Nephron progenitor cell (in vitro differentiated cells): ENCODE results near the gene ZNF90.

ENCODE experiments used
- DNase-seq: peaks from one replicate; pipeline ENCODE4 v3.0.0; 2021
- H3K27ac Mint-ChIP-seq: 2 replicates; pipeline ENCODE4 v1.8.0; 2021; ENCODE audit warnings: mild to moderate bottlenecking, moderate library complexity, mixed read lengths
- H3K27me3 Mint-ChIP-seq: 2 replicates; pipeline ENCODE4 v1.8.0; 2021; ENCODE audit warnings: mild to moderate bottlenecking, low read depth, mixed read lengths; ENCODE audit not compliant: poor library complexity
- H3K36me3 Mint-ChIP-seq: 2 replicates; pipeline ENCODE4 v1.8.0; 2021; ENCODE audit warnings: low read depth, mixed read lengths
- H3K4me1 Mint-ChIP-seq: 2 replicates; pipeline ENCODE4 v1.8.0; 2021; ENCODE audit warnings: mixed read lengths
- H3K4me3 Mint-ChIP-seq: 2 replicates; pipeline ENCODE4 v1.8.0; 2021; ENCODE audit warnings: mild to moderate bottlenecking, moderate library complexity, mixed read lengths
- H3K9me3 Mint-ChIP-seq: 2 replicates; pipeline ENCODE4 v1.8.0; 2021; ENCODE audit warnings: mild to moderate bottlenecking, moderate library complexity, mixed read lengths
- TF ChIP-seq, protein P1 (sequence below): fragments of 200-600 bp; sonication (generic); IDR thresholded peaks from 2 replicates; pipeline ENCODE4 v1.5.0; 2021; ENCODE audit warnings: antibody characterized with exemption

ZNF90 gene

DNA sequence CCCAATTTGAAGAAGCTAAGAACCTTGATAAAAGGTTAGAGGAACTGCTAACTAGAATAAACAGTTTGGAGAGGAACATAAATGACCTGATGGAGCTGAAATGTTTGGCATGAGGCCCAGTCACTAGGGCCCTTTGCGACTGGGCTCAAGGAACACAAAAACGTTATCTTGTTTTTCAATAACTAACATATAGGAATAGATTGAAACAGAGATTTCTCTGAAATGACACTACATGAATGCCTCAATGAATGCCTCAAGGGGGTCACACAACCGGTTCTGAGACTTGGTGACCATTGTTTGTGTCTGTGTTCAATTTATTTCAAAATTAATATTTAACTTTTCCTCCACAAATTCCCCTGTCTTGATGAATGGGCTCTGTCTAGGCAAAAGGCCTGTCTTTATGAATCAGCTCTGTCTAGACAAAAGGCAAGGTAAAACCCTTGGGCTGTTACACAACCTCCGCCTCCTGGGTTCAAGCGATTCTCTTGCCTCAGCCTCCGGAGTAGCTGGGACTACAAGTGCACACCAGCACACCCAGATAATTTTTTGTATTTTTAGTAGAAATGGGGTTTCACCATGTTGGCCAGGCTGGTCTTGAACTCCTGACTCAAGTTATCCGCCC, 88.3 kb downstream of the ZNF90 start:
- Mint-ChIP-seq H3K9me3 (peaks cover 85% of the 10 kb centered on the region), H3K27ac (no peak overlapping the region), H3K27me3 (peaks cover 11% of the 10 kb centered on the region), H3K4me3 (no peak overlapping the region), H3K36me3 (peaks cover 72% of the 10 kb centered on the region), H3K4me1 (no peaks in the 10 kb centered on the region)
- TF ChIP-seq, protein P1, sequence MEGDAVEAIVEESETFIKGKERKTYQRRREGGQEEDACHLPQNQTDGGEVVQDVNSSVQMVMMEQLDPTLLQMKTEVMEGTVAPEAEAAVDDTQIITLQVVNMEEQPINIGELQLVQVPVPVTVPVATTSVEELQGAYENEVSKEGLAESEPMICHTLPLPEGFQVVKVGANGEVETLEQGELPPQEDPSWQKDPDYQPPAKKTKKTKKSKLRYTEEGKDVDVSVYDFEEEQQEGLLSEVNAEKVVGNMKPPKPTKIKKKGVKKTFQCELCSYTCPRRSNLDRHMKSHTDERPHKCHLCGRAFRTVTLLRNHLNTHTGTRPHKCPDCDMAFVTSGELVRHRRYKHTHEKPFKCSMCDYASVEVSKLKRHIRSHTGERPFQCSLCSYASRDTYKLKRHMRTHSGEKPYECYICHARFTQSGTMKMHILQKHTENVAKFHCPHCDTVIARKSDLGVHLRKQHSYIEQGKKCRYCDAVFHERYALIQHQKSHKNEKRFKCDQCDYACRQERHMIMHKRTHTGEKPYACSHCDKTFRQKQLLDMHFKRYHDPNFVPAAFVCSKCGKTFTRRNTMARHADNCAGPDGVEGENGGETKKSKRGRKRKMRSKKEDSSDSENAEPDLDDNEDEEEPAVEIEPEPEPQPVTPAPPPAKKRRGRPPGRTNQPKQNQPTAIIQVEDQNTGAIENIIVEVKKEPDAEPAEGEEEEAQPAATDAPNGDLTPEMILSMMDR, result no peak
- no peak for DNase-seq

DNA sequence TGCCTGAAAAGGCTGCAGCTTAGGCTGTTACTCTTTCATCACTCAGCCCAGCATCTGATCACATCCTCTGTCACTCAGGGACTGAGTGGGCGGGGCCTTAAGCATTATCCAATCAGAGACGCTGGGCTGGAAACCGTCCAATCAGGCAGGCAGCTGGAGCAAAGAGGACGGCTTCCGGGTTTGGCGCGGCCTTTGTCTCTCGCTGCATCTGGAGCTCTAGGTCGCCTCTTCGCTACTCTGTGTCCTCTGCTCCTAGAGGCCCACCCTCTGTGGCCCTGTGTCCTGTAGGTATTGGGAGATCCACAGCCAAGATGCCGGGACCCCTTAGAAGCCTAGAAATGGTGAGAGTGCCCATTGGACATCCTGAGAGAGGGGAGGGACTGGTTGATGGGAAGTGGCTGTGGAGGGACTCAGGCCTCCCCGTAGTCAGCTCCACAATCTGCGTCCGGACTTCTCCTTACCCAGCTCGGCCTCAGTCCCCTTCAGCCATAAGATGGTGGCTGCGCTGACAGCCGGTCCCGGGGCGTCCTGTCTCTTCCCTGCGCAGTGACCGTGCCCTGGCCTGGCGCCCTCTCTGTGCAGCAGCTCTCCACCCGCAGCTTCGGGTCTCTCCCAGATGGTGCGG, 89.3 kb downstream of the ZNF90 start, which contains the start of gene ZNF486:
Gene ZNF486 (plus strand): TSS at position 195 of the 625 bp plus-strand sequence. CDS start 117 bp downstream, at position 312.
- TF ChIP-seq, protein P1, result no peak
- Mint-ChIP-seq H3K4me1 (no peaks in the 10 kb centered on the region), H3K9me3 (peaks cover 90% of the 10 kb centered on the region), H3K36me3 (peaks cover 82% of the 10 kb centered on the region), H3K27me3 (peaks cover 11% of the 10 kb centered on the region), H3K4me3 (peak within 1 kb of the TSS; percentile 99), H3K27ac (peak within 1 kb of the TSS; percentile 100)
- peak; percentile 92 for DNase-seq

DNA sequence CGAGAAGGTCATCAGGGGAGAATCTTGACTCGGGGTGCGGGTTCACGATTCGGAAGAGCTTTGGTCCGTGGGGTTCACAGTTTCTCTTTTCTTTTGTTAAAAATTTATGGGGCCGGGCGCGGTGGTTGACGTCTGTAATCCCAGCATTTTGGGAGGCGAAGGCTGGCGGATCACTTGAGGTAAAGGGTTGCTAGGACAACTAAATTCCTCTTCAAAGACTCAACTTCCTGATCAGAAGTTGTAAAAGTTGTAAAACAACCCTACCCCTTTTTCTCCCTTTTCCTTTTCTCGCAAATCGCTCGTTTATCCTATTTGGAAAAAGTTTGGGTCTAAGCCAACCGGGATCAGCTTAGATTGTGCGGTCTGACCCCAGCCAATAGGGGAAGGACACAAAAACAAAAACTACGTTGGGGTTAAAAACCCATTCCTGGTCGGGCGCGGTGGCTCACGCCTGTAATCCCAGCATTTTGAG, 89.9 kb downstream of the ZNF90 start:
- no peaks in the 10 kb centered on the region for H3K4me1 Mint-ChIP-seq
- peak overlapping the region; percentile 100 for H3K27ac Mint-ChIP-seq
- peaks cover 82% of the 10 kb centered on the region for H3K36me3 Mint-ChIP-seq
- TF ChIP-seq, protein P1, result no peak
- H3K27me3 Mint-ChIP-seq, result peaks cover 11% of the 10 kb centered on the region
- peaks cover 90% of the 10 kb centered on the region for H3K9me3 Mint-ChIP-seq
- DNase-seq, result no peak
- peak overlapping the region; percentile 99 for H3K4me3 Mint-ChIP-seq
